Measurements from ENCODE around the gene CX3CL1. TPM values are rescaled to one million over a fixed set of nuclear protein-coding genes. Genes with fewer than 3 reads are reported as not detected.

Gene CX3CL1
- total and polyA plus RNA-seq, 10 of the 15 experiments (the other 5 are each of a cell fraction or from before 2014, with no cell fraction given), result 0.03 to 1.2 (median 0.46) TPM

- no peak for TF ChIP-seq MLLT1 (IDR thresholded peaks at IDR 0.05)
- no peak for TF ChIP-seq TBL1XR1 (IDR thresholded peaks at IDR 0.05; ENCODE audit: low read depth, low read length)
- TF ChIP-seq SP1 (IDR thresholded peaks at IDR 0.05; ENCODE audit: low read depth, low read length), result no peak
- no peak for TF ChIP-seq JUND (IDR thresholded peaks at IDR 0.05; ENCODE audit: low read depth, low read length)
- no peak for TF ChIP-seq CHD2 (IDR thresholded peaks at IDR 0.05; ENCODE audit: borderline replicate concordance, low read depth, low read length)
- TF ChIP-seq FOXM1 (IDR thresholded peaks at IDR 0.05; ENCODE audit: low read depth, low read length), result no peak
- TF ChIP-seq EED (IDR thresholded peaks at IDR 0.05; ENCODE audit: low read depth), result peak; percentile 76
- no peak for TF ChIP-seq CBX3 (IDR thresholded peaks at IDR 0.05; ENCODE audit: borderline replicate concordance, low read depth)
- peak; percentile 34; the same call in 1 of the 2 replicates for TF ChIP-seq TCF3 (IDR thresholded peaks at IDR 0.05; ENCODE audit: borderline replicate concordance, insufficient read depth, low read depth, low read length)
- no peak for TF ChIP-seq SUZ12 (IDR thresholded peaks at IDR 0.05; ENCODE audit: unreplicated experiment)
- no peak for TF ChIP-seq CREM (IDR thresholded peaks at IDR 0.05; ENCODE audit: low read depth)
- TF ChIP-seq PAX5 (IDR thresholded peaks at IDR 0.05; ENCODE audit: borderline replicate concordance, low read depth, low read length), result no peak
- peak in 1 of 2 experiments; percentile 32; a peak in 2 of 4 replicates for TF ChIP-seq IKZF2 (IDR thresholded peaks at IDR 0.05)
- no peak for TF ChIP-seq TAF1 (IDR thresholded peaks at IDR 0.05; ENCODE audit: borderline replicate concordance, low read depth, low read length)
- no peak for TF ChIP-seq CHD4 (IDR thresholded peaks at IDR 0.05)
- TF ChIP-seq EP300 (IDR thresholded peaks at IDR 0.05; ENCODE audit: borderline replicate concordance in 1 of 2, control insufficient read depth in 1 of 2, low read depth in 2 of 2, low read length in 2 of 2), result no peak
- TF ChIP-seq NFYA (IDR thresholded peaks at IDR 0.05; ENCODE audit: borderline replicate concordance, low read depth, low read length), result no peak
- no peak for TF ChIP-seq SMC3 (IDR thresholded peaks at IDR 0.05; ENCODE audit: borderline replicate concordance, low read length)
- no peak for TF ChIP-seq RCOR1 (conservative IDR thresholded peaks at IDR 0.05; ENCODE audit: low read depth, low read length)
- no peak for TF ChIP-seq SREBF1 (IDR thresholded peaks at IDR 0.05; ENCODE audit: low read length)
- no peak for TF ChIP-seq HDAC6 (IDR thresholded peaks at IDR 0.05; ENCODE audit: unreplicated experiment)
- TF ChIP-seq DPF2 (IDR thresholded peaks at IDR 0.05), result no peak
- no peak for TF ChIP-seq PKNOX1 (IDR thresholded peaks at IDR 0.05)
- TF ChIP-seq KDM1A (IDR thresholded peaks at IDR 0.05; ENCODE audit: borderline replicate concordance), result no peak
- no peak for TF ChIP-seq USF2 (IDR thresholded peaks at IDR 0.05; ENCODE audit: borderline replicate concordance, low read depth, low read length)
- TF ChIP-seq ZNF592 (IDR thresholded peaks at IDR 0.05), result no peak
- no peak for TF ChIP-seq POLR2A (IDR thresholded peaks at IDR 0.05; ENCODE audit: low read depth, low read length)
Measured at GRCh38 chr16:57343221-57343620, 29.1 kb upstream of the CX3CL1 start (continued).
